AG09319 (cell line): ENCODE data around the gene TIMM21.
A peak's percentile ranks its signal among the peaks of the same experiment; 100 is the strongest.

Experiments
- DNase-seq: peaks from one replicate; pipeline ENCODE4 v3.0.0-alpha.2; 2010; ENCODE audit warnings: low read depth; ENCODE audit errors: extremely low read depth
- TF ChIP-seq, protein P1 (sequence below): IDR thresholded peaks from 2 replicates; pipeline ENCODE4 v1.5.1; 2011; ENCODE audit warnings: low read depth, mild to moderate bottlenecking, inconsistent platforms, low read length, moderate library complexity

The TIMM21 gene

DNA sequence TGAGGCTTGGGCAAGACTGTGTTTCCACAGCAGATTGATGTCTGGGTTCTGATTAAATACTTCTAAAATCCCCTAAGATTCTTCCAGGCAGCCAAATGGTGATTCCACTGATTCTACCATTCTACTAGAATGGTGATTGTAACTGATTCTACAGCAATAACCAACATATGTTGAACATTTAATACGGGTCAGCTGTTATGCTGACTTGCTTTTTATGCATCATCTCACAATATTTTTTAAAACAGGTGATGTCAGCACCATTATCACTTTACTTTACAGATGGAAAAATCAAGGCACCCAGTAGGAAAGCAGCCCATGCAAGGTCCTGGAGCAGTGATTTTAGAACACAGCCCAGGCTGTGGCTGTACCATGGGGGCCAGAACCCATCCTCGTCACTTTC is 37.5 kb downstream of the TIMM21 start:
- DNase-seq: no peak
- TF ChIP-seq, protein P1, sequence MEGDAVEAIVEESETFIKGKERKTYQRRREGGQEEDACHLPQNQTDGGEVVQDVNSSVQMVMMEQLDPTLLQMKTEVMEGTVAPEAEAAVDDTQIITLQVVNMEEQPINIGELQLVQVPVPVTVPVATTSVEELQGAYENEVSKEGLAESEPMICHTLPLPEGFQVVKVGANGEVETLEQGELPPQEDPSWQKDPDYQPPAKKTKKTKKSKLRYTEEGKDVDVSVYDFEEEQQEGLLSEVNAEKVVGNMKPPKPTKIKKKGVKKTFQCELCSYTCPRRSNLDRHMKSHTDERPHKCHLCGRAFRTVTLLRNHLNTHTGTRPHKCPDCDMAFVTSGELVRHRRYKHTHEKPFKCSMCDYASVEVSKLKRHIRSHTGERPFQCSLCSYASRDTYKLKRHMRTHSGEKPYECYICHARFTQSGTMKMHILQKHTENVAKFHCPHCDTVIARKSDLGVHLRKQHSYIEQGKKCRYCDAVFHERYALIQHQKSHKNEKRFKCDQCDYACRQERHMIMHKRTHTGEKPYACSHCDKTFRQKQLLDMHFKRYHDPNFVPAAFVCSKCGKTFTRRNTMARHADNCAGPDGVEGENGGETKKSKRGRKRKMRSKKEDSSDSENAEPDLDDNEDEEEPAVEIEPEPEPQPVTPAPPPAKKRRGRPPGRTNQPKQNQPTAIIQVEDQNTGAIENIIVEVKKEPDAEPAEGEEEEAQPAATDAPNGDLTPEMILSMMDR: no peak

DNA sequence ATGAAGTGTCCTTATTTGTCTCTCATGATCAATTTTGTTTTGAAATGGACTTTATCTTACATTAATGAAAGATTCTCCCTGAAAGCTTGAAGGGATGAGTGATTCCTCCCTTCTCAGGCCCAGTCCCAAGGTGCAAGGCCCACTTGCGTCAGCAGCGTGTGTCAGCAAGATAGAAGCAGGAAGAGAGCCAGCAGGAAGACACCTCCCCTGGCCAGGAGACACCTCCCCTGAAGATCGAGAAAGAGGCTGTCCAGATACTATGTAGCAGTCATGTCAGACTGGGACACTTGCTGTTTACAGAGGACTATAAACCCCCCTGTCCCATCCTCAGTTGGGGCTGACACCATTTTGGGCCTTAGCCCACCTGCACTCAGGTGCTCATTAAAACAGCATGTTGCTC is 38.3 kb downstream of the TIMM21 start:
- TF ChIP-seq, protein P1: no peak
- no peak for DNase-seq

DNA sequence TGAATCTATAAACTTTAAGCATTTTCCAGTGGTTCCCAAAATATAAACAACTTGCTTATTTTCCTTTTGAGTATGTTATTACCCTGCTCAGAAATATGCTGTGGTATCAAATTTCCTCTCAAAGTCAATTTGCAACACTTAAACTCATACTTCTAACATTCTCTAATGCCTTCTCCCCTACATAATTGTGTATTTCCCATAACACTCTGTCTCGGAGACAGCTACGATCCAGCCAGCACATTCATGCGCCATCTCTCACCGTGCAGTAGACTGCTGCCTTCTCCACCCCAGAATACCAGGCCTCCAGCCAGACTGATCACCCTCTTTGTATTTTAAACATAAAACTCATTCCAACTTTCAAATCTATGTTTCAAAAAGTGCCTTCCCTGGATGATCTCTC is 41.8 kb downstream of the TIMM21 start:
- no peak for DNase-seq
- TF ChIP-seq, protein P1: no peak

DNA sequence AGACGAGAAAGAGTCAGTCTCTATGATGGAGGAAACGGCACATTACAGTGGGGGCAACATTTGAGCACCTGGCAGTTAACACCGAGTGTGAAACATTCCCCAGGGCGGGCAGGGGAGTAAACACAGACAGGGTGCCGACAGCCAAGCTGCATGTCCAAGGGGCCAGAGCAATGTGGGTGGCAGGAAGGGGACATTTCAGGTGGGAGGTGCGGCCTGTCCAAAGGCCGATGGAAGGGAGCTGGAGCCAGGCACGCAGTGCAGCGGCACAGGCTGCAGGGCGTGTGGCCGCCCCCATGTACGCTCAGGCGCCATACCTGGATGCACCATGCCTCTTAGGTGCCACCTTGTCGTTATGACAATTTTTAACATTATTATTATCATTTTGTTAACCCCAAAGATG is 43.3 kb downstream of the TIMM21 start:
- TF ChIP-seq, protein P1: no peak

DNA sequence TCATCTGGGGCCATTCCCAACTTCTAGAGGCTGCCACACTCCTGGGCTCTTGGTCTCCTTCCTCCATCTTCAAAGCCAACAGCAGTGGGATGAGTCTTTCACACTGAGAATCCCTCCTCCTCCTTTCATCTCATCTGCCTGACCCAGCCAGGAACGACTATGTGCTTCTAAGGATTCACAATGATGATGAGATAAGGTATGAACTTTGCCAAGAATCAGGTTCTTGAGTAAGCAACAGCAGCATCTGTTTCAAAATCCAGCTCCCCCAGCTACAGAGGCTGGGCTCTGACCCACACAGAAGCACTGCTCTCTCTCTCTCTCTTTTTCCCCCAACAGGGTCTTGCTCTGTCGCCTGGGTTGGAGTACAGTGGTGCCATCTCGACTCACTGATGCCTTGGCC is 46.4 kb downstream of the TIMM21 start:
- TF ChIP-seq, protein P1: no peak
- no peak for DNase-seq

More for the DNA sequence above, 43.3 kb downstream of the TIMM21 start:
- DNase-seq: no peak

DNA sequence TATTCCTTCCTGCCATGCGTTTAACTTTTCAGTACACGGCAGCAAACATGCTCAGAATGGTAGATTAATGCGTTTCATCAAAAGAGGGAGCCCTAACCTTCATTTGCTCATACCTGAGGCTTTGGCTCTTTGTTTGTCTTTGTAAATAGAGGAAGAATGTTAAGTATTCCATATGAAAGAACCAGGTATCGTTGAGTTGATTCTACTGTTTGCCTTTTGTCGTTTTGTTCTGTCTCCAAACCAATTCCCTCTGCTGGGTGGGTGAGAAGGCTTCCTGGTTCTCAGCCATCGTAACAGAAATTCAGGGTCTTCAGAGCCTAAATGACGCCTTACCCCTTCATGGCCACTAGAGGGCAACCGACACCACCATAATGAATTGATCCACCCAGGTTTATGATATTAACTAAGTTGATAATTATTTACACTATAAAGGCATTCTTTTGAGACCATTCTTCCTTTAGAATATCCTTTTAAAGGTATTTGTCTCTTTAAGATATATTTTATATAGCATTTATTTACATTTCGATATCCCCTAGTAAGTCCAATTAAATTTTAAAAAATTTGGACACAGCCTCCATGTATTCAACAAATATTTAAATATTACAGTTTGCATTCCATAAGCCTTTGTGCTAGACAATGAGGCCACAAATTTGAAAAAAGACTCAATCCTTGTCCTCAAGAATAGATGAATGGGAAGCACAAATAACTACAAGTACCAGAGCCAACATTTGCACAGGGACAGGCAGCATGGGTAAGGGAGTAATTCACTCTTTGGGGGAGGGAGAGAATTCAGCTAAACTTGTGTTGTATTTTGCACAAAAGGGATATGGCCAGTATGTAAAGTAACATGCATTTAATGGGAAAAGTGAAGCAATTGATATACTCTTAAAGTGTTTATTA is 48.1 kb downstream of the TIMM21 start:
- TF ChIP-seq, protein P1: peak; percentile 78
- DNase-seq: no peak

DNA sequence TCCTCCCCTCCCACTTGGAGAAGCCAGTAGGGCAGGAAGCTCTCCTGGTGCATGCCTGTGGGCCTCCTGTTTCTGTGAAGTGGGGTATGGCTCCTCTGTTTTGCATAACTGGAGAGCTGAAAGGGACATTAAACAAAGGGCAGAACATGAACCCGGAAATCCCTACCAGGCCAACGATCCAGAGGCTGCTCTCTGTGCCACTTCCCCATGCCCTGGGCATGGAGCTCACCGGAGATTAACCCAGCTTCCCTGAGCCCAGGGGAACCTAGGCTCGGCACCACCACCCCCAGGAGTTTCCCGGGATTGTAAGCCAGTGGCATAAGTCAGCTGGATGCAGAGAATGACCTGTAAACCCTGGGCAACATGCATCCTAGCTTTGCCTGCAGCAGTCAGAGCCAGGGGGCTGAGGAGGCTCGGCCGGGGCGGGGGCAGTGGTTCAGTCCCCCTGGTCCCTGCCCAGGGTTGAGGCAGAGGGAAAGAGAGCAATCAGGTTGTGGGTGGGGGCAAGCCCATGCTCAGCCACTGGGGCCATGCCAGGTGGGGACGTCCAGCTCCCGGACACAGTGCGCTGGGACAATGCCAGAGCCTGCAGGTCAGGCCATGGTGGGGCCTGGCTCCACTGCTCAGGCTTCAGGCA is 49.5 kb downstream of the TIMM21 start:
- TF ChIP-seq, protein P1: no peak
- no peak for DNase-seq
